ENCODE data around the gene BEND2.

DNA sequence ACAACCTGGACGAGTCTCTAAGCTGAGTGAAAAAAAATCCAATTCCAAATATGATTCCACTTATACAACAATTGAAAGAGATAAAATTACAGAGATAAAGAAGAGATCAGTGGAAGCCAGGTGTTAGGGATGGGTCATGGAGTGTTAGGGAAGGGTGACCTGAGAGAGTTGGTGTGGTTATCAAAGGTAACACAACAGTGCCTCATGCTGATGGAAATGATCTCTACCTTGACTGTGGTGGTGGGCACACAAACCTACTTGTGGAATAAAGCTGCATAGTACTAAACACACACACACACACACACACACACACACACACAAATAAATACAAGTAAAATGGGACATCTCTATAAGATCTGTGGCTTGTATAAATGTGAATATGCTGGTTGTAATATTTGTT lies 26.0 kb downstream of the BEND2 start:
- TF ChIP-seq, protein P1, sequence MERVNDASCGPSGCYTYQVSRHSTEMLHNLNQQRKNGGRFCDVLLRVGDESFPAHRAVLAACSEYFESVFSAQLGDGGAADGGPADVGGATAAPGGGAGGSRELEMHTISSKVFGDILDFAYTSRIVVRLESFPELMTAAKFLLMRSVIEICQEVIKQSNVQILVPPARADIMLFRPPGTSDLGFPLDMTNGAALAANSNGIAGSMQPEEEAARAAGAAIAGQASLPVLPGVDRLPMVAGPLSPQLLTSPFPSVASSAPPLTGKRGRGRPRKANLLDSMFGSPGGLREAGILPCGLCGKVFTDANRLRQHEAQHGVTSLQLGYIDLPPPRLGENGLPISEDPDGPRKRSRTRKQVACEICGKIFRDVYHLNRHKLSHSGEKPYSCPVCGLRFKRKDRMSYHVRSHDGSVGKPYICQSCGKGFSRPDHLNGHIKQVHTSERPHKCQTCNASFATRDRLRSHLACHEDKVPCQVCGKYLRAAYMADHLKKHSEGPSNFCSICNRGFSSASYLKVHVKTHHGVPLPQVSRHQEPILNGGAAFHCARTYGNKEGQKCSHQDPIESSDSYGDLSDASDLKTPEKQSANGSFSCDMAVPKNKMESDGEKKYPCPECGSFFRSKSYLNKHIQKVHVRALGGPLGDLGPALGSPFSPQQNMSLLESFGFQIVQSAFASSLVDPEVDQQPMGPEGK (CRISPR knock-in tag; IDR thresholded peaks at IDR 0.05; ENCODE audit: borderline replicate concordance), result no peak
- TF ChIP-seq, protein P2, sequence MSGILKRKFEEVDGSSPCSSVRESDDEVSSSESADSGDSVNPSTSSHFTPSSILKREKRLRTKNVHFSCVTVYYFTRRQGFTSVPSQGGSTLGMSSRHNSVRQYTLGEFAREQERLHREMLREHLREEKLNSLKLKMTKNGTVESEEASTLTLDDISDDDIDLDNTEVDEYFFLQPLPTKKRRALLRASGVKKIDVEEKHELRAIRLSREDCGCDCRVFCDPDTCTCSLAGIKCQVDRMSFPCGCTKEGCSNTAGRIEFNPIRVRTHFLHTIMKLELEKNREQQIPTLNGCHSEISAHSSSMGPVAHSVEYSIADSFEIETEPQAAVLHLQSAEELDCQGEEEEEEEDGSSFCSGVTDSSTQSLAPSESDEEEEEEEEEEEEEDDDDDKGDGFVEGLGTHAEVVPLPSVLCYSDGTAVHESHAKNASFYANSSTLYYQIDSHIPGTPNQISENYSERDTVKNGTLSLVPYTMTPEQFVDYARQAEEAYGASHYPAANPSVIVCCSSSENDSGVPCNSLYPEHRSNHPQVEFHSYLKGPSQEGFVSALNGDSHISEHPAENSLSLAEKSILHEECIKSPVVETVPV (CRISPR knock-in tag; IDR thresholded peaks at IDR 0.05), result no peak
- TF ChIP-seq, protein P3, sequence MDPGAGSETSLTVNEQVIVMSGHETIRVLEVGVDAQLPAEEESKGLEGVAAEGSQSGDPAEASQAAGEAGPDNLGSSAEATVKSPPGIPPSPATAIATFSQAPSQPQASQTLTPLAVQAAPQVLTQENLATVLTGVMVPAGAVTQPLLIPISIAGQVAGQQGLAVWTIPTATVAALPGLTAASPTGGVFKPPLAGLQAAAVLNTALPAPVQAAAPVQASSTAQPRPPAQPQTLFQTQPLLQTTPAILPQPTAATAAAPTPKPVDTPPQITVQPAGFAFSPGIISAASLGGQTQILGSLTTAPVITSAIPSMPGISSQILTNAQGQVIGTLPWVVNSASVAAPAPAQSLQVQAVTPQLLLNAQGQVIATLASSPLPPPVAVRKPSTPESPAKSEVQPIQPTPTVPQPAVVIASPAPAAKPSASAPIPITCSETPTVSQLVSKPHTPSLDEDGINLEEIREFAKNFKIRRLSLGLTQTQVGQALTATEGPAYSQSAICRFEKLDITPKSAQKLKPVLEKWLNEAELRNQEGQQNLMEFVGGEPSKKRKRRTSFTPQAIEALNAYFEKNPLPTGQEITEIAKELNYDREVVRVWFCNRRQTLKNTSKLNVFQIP (CRISPR knock-in tag; IDR thresholded peaks at IDR 0.05; ENCODE audit: borderline replicate concordance, low read depth), result no peak
- TF ChIP-seq SNAI2 (CRISPR knock-in tag; IDR thresholded peaks at IDR 0.05) (no peak), TCF4 (CRISPR knock-in tag; IDR thresholded peaks at IDR 0.05; ENCODE audit: borderline replicate concordance) (no peak), ZNF70 (CRISPR knock-in tag; IDR thresholded peaks at IDR 0.05) (no peak)
